Measurements from ENCODE around the gene BIRC2. TPM values are rescaled to one million over a fixed set of nuclear protein-coding genes. Genes with fewer than 3 reads are reported as not detected.

Gene BIRC2
- total RNA-seq, 1 experiment from 2014 or later = 32.0 TPM

GRCh38 chr11:102406099-102406498 lies 59.1 kb downstream of the BIRC2 start:
- no peak overlapping the region for H3K27ac ChIP-seq (ENCODE audit: low read depth, low read length, poor library complexity, severe bottlenecking)
- BruUV-seq (replicated peaks) = no TSS peak
- H3K4me3 ChIP-seq (ENCODE audit: low read depth, low read length, poor library complexity, severe bottlenecking) = no peak overlapping the region
- no peak for DNase-seq (ENCODE audit: low spot score)
- no peaks in the 10 kb centered on the region for H3K9me3 ChIP-seq (ENCODE audit: low read depth, low read length, poor library complexity, severe bottlenecking)
- H3K36me3 ChIP-seq (ENCODE audit: insufficient read depth, low read length, poor library complexity, severe bottlenecking) = peaks cover 8% of the 10 kb centered on the region
- intact Hi-C loops (cut with micrococcal nuclease; ENCODE audit: unreplicated experiment) = no loop called here
- H3K4me1 ChIP-seq (ENCODE audit: insufficient read depth, low read length, poor library complexity, severe bottlenecking) = peaks cover 3% of the 10 kb centered on the region
- H3K27me3 ChIP-seq (replicated peaks; ENCODE audit: insufficient read depth, low read depth, low read length, poor library complexity) = no peaks in the 10 kb centered on the region
- ChIA-PET CTCF (no interaction called here), POLR2A (ENCODE audit: low non-redundant PET) (no interaction called here)
- no peak for TF ChIP-seq EZH2 (IDR thresholded peaks at IDR 0.05; ENCODE audit: borderline replicate concordance, low read depth, low read length, poor library complexity, severe bottlenecking)
- TF ChIP-seq, protein P1, sequence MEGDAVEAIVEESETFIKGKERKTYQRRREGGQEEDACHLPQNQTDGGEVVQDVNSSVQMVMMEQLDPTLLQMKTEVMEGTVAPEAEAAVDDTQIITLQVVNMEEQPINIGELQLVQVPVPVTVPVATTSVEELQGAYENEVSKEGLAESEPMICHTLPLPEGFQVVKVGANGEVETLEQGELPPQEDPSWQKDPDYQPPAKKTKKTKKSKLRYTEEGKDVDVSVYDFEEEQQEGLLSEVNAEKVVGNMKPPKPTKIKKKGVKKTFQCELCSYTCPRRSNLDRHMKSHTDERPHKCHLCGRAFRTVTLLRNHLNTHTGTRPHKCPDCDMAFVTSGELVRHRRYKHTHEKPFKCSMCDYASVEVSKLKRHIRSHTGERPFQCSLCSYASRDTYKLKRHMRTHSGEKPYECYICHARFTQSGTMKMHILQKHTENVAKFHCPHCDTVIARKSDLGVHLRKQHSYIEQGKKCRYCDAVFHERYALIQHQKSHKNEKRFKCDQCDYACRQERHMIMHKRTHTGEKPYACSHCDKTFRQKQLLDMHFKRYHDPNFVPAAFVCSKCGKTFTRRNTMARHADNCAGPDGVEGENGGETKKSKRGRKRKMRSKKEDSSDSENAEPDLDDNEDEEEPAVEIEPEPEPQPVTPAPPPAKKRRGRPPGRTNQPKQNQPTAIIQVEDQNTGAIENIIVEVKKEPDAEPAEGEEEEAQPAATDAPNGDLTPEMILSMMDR (conservative IDR thresholded peaks at IDR 0.05; ENCODE audit: low read depth, low read length) = no peak

DNA sequence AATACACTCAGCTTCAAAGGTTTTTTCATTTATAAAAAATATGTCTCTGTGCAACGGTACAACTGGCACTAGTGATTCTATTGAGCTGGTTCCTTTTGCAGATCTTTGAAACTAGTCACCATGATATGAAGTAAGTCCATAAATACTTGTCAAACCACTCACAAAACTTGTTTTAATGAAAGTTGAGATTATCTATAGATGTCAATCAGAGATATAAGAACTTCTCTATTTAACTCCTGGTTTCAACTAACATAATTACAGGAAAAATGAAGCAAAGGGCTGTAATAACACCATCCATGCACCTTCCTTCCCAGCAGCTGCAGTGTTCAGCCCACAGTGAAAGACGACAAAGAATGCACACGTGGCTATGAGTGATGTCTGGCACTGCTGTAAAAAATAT lies 60.9 kb downstream of the BIRC2 start:
- CTCF ChIA-PET = no interaction called here
- TF ChIP-seq, protein P1 (conservative IDR thresholded peaks at IDR 0.05; ENCODE audit: low read depth, low read length) = no peak
- TF ChIP-seq EZH2 (IDR thresholded peaks at IDR 0.05; ENCODE audit: borderline replicate concordance, low read depth, low read length, poor library complexity, severe bottlenecking) = no peak
- H3K27me3 ChIP-seq (replicated peaks; ENCODE audit: insufficient read depth, low read depth, low read length, poor library complexity) = no peaks in the 10 kb centered on the region
- no peak overlapping the region for H3K4me3 ChIP-seq (ENCODE audit: low read depth, low read length, poor library complexity, severe bottlenecking)
- no peaks in the 10 kb centered on the region for H3K9me3 ChIP-seq (ENCODE audit: low read depth, low read length, poor library complexity, severe bottlenecking)
- POLR2A ChIA-PET (ENCODE audit: low non-redundant PET) = no interaction called here
- no peaks in the 10 kb centered on the region for H3K36me3 ChIP-seq (ENCODE audit: insufficient read depth, low read length, poor library complexity, severe bottlenecking)
- no peak overlapping the region for H3K27ac ChIP-seq (ENCODE audit: low read depth, low read length, poor library complexity, severe bottlenecking)
- peaks cover 6% of the 10 kb centered on the region for H3K4me1 ChIP-seq (ENCODE audit: insufficient read depth, low read length, poor library complexity, severe bottlenecking)
- no TSS peak for BruUV-seq (replicated peaks)
- intact Hi-C loops (cut with micrococcal nuclease; ENCODE audit: unreplicated experiment) = no loop called here
- no peak for DNase-seq (ENCODE audit: low spot score)

- TF ChIP-seq EZH2 (IDR thresholded peaks at IDR 0.05; ENCODE audit: borderline replicate concordance, low read depth, low read length, poor library complexity, severe bottlenecking) = no peak
- no peaks in the 10 kb centered on the region for H3K9me3 ChIP-seq (ENCODE audit: low read depth, low read length, poor library complexity, severe bottlenecking)
- BruUV-seq (replicated peaks) = no TSS peak
- no peak overlapping the region for H3K4me3 ChIP-seq (ENCODE audit: low read depth, low read length, poor library complexity, severe bottlenecking)
- no peaks in the 10 kb centered on the region for H3K27me3 ChIP-seq (replicated peaks; ENCODE audit: insufficient read depth, low read depth, low read length, poor library complexity)
- H3K4me1 ChIP-seq (ENCODE audit: insufficient read depth, low read length, poor library complexity, severe bottlenecking) = peaks cover 6% of the 10 kb centered on the region
- no peak overlapping the region for H3K27ac ChIP-seq (ENCODE audit: low read depth, low read length, poor library complexity, severe bottlenecking)
- no peaks in the 10 kb centered on the region for H3K36me3 ChIP-seq (ENCODE audit: insufficient read depth, low read length, poor library complexity, severe bottlenecking)
- no peak for DNase-seq (ENCODE audit: low spot score)
- intact Hi-C loops (cut with micrococcal nuclease; ENCODE audit: unreplicated experiment) = no loop called here
- ChIA-PET POLR2A (ENCODE audit: low non-redundant PET) (interaction anchor here (0.6 kb wide), 1 partner anchor 15 kb away, joined by 4 read pairs; no protein-coding TSS in a partner anchor), CTCF (no interaction called here)
Observed at GRCh38 chr11:102408339-102408738, 61.3 kb downstream of the BIRC2 start.

DNA sequence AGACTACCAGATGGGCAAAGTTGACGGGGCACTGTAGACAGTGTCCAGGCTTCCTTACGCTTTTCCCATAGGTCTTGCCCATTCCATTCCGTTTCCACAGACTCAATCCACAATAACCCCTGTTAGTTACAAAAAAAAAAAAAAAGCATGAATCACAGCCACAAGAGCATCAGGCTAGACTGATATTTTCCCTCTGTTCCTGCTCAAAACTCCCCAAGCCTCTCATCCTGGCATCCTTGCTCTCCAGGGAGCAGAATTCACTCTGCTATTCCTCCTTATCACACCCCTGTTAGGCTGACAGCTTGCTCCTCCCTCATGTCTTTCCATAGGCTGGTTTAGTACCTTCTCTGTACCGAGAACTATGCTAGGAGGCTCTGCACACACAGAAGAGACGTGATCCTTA lies 63.4 kb downstream of the BIRC2 start:
- H3K27ac ChIP-seq (ENCODE audit: low read depth, low read length, poor library complexity, severe bottlenecking) = no peak overlapping the region
- TF ChIP-seq, protein P1 (conservative IDR thresholded peaks at IDR 0.05; ENCODE audit: low read depth, low read length) = no peak
- TF ChIP-seq EZH2 (IDR thresholded peaks at IDR 0.05; ENCODE audit: borderline replicate concordance, low read depth, low read length, poor library complexity, severe bottlenecking) = no peak
- H3K9me3 ChIP-seq (ENCODE audit: low read depth, low read length, poor library complexity, severe bottlenecking) = no peaks in the 10 kb centered on the region
- DNase-seq (ENCODE audit: low spot score) = peak; percentile 29
- POLR2A ChIA-PET (ENCODE audit: low non-redundant PET) = interaction anchor here (0.7 kb wide), 1 partner anchor 672 kb away, joined by 6 read pairs; no protein-coding TSS in a partner anchor
- no peaks in the 10 kb centered on the region for H3K36me3 ChIP-seq (ENCODE audit: insufficient read depth, low read length, poor library complexity, severe bottlenecking)
- no peaks in the 10 kb centered on the region for H3K27me3 ChIP-seq (replicated peaks; ENCODE audit: insufficient read depth, low read depth, low read length, poor library complexity)
- no peak overlapping the region for H3K4me3 ChIP-seq (ENCODE audit: low read depth, low read length, poor library complexity, severe bottlenecking)
- peaks cover 6% of the 10 kb centered on the region for H3K4me1 ChIP-seq (ENCODE audit: insufficient read depth, low read length, poor library complexity, severe bottlenecking)
- intact Hi-C loops (cut with micrococcal nuclease; ENCODE audit: unreplicated experiment) = no loop called here
- BruUV-seq (replicated peaks) = no TSS peak
- CTCF ChIA-PET = interaction anchor here (0.6 kb wide), 1 partner anchor 205 kb away, joined by 5 read pairs; no protein-coding TSS in a partner anchor
